GM21381 (cell line): ENCODE results near the gene SLC12A7.
"Not testable (repeated sequence)": the region's sequence is repeated elsewhere in the genome, so short reads cannot be mapped to it uniquely, and the experiment has no call there.

ENCODE experiments used
- ATAC-seq: cut with Tn5 transposase; IDR thresholded peaks from one replicate; pipeline ENCODE4 v1.9.1; 2021; ENCODE audit warnings: mild to moderate bottlenecking, moderate library complexity; ENCODE audit not compliant: unreplicated experiment

The SLC12A7 gene

GRCh38 chr5:1011741-1012312, 100.0 kb downstream of the SLC12A7 start:
- no peak for ATAC-seq

- no peak for ATAC-seq
Measured at GRCh38 chr5:1011226-1011631, 100.6 kb downstream of the SLC12A7 start.

- ATAC-seq, result no peak
Measured at GRCh38 chr5:1010641-1011046, 101.2 kb downstream of the SLC12A7 start.

- ATAC-seq, result no peak
Measured at GRCh38 chr5:1010181-1010510, 101.7 kb downstream of the SLC12A7 start.

GRCh38 chr5:1009359-1010180, 102.3 kb downstream of the SLC12A7 start:
- no peak for ATAC-seq

- no peak for ATAC-seq
Measured at GRCh38 chr5:1008451-1009358, 103.2 kb downstream of the SLC12A7 start, which contains the start of gene NKD2. TSS of gene NKD2 (plus strand) at chr5:1008802. CDS start at chr5:1009058, 256 bp downstream.

- ATAC-seq, result no peak
Measured at GRCh38 chr5:1007681-1008450, 104.0 kb downstream of the SLC12A7 start.

- no peak for ATAC-seq
Measured at GRCh38 chr5:1007221-1007680, 104.6 kb downstream of the SLC12A7 start.

GRCh38 chr5:1006656-1007071, 105.2 kb downstream of the SLC12A7 start:
- no peak for ATAC-seq

GRCh38 chr5:1005904-1006655, 105.8 kb downstream of the SLC12A7 start:
- no peak for ATAC-seq

GRCh38 chr5:1005249-1005851, 106.5 kb downstream of the SLC12A7 start:
- ATAC-seq, result no peak

GRCh38 chr5:1004461-1005248, 107.2 kb downstream of the SLC12A7 start:
- no peak for ATAC-seq

GRCh38 chr5:1003296-1003937, 108.4 kb downstream of the SLC12A7 start:
- ATAC-seq, result no peak

- no peak for ATAC-seq
Measured at GRCh38 chr5:1002836-1003235, 109.0 kb downstream of the SLC12A7 start.

GRCh38 chr5:1002271-1002546, 109.7 kb downstream of the SLC12A7 start:
- no peak for ATAC-seq

- no peak for ATAC-seq
Measured at GRCh38 chr5:1001406-1002270, 110.2 kb downstream of the SLC12A7 start.

- not testable (repeated sequence) for ATAC-seq
Measured at GRCh38 chr5:1000831-1001230, 111.0 kb downstream of the SLC12A7 start.
